ENCODE results near the gene AMPH. TPM values are rescaled to one million over a fixed set of nuclear protein-coding genes. Genes with fewer than 3 reads are reported as not detected.

Gene AMPH
- total RNA-seq, 3 donors from 2014 or later = 0.41 to 3.2 (median 1.2) TPM

DNA sequence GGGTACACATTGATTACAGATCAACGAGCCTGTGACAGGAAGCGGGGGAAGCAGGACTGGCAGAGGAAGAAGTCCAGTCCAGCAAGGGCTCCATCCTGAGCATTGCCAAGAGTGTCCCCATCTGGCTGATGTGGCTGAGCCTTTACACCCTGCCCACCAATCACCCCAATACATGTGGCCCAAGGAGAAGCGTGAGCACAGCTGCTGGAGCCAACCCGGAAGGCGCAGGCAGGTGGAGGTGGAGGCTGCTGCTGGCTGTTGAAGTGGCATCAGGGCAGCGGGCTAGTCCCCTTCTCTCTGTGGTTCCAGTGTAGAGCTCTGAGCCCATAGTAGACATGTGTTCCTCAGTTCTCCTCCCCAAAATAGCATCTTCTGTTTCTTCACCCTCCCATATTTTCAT, 6.8 kb upstream of the AMPH start:
- DNase-seq = no peak
- ATAC-seq = no peak
- no peaks in the 10 kb centered on the region for H3K4me1 ChIP-seq (ENCODE audit: low read depth)
- no peaks in the 10 kb centered on the region for H3K9me3 ChIP-seq
- no peak overlapping the region for H3K4me3 ChIP-seq
- no peaks in the 10 kb centered on the region for H3K36me3 ChIP-seq (ENCODE audit: low read depth)
- intact Hi-C loops (cut with DNase I, micrococcal nuclease) = no loop called here
- TF ChIP-seq CTCF (IDR thresholded peaks at IDR 0.05) = no peak

DNA sequence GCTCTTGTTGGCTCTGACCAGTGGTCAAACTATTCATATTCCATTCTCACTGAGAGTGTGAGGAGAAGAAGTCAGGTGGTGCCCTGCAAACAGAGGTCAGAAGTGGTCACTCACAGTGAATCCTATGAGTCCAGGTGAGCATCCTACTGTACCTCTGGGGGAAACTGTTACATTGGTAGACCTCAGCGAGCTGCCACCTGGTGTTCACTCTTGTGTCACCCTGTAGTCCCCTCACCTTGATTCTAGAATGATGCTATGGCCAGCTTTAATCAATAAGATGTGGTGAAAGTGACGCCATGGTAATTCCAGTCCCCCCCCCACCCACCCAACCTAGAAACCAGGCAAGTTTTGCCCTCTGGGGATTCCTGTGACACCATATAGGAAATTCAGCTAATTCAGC, 1.2 kb upstream of the AMPH start:
- Histone ChIP-seq H3K9me3 (no peaks in the 10 kb centered on the region), H3K4me3 (no peak overlapping the region), H3K4me1 (ENCODE audit: low read depth) (no peaks in the 10 kb centered on the region), H3K36me3 (ENCODE audit: low read depth) (no peaks in the 10 kb centered on the region)
- ATAC-seq (no peak), DNase-seq (no peak)
- intact Hi-C loops (cut with DNase I, micrococcal nuclease) = no loop called here
- no peak for TF ChIP-seq CTCF (IDR thresholded peaks at IDR 0.05)

DNA sequence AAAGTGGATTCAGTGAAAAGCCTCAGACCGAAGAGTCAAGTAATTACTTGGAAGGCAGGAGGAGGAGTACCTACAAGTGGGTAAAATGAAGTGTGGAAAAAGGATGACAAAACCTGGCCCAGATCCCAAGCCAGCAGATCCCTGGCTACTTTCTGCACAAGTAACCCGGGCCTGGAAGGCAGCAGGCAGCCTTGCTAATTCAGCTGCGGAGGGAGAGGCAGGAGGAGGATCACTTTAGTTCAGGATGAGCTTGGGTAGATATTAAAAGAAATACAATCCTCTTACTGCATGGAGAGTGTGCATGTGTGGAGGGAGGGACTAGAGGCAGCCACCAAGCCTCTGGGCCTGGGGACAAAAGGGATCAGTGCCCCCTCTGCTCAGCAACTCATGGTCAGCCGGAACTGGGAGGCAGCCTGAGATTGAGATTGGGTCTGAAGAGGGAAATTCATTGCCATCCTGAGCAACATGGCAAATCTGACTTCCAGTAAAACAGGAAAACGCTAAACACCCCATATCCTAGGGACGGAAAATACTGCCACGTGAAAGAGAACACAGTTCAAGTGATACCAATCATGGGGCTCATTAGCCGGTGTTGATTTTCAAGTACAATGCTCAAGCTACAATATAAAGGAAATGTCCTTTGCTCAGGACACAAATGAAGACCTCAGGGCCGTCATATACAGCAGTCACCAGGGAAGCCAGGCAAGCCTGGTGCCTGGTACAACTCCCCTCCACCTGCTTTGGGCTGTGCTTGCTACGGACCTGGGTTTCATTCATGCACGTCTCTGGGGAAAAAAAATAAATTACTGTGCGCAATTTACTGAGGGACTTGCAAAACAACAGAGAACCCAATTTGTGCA, 1.3 kb downstream of the AMPH start:
- no peak for ATAC-seq
- no peak for DNase-seq
- intact Hi-C loops (cut with DNase I, micrococcal nuclease) = no loop called here
- Histone ChIP-seq H3K9me3 (no peaks in the 10 kb centered on the region), H3K36me3 (ENCODE audit: low read depth) (no peaks in the 10 kb centered on the region), H3K4me1 (ENCODE audit: low read depth) (no peaks in the 10 kb centered on the region), H3K4me3 (no peak overlapping the region)
- no peak for TF ChIP-seq CTCF (IDR thresholded peaks at IDR 0.05)

DNA sequence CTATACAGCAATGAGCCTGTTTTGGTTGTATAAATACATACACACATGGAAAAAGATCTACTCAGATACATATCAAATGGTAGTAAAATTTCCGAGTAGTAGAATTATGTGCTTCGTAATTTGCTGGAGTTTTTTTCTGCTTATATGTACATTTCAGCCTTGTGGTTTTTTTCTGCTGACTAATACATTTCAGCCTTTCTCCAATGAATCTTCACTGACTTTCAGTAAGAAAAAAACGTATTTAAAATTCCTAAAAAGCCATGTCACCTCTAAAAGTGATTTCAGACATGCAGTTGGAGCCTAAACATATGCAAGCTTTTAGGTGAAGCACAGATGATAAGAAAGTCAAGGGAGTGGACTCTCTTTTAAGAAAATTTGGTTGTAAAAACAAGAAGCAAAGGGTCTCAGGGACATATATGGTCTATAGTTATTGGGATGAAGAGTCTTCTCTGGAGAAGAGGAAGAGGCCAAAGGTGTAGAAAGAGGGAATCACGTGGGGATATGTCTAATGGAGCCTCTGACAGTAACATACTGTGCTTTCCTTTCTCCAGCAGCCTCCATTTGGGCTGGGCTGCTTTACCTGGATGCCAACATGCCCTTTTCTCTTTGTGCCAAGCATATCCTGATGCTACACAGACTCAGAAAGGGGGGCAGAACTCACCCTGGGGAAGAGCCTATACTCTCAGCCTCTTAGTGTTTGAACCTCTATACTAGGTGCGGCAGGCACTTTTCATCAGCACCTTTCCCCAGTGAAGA, 2.4 kb downstream of the AMPH start:
- ATAC-seq = no peak

GRCh38 chr7:38625866-38626265, 5.3 kb downstream of the AMPH start:
- intact Hi-C loops (cut with DNase I, micrococcal nuclease) = no loop called here
- DNase-seq = no peak
- no peak overlapping the region for H3K4me3 ChIP-seq
- ATAC-seq = no peak
- H3K9me3 ChIP-seq = no peaks in the 10 kb centered on the region
- no peaks in the 10 kb centered on the region for H3K36me3 ChIP-seq (ENCODE audit: low read depth)
- H3K4me1 ChIP-seq (ENCODE audit: low read depth) = no peaks in the 10 kb centered on the region
- TF ChIP-seq CTCF (IDR thresholded peaks at IDR 0.05) = no peak

More for the DNA sequence above, 2.4 kb downstream of the AMPH start:
- Histone ChIP-seq H3K36me3 (ENCODE audit: low read depth) (no peaks in the 10 kb centered on the region), H3K4me1 (ENCODE audit: low read depth) (no peaks in the 10 kb centered on the region), H3K9me3 (no peaks in the 10 kb centered on the region), H3K4me3 (no peak overlapping the region)
- no peak for DNase-seq
- no peak for TF ChIP-seq CTCF (IDR thresholded peaks at IDR 0.05)
- intact Hi-C loops (cut with DNase I, micrococcal nuclease) = no loop called here
